HepG2 (cell line): Measurements from ENCODE around the gene GPR183. TPM values are rescaled to one million over a fixed set of nuclear protein-coding genes. Genes with fewer than 3 reads are reported as not detected.

Source experiments
- ATAC-seq: fragments of 200-7000 bp; cut with Tn5 transposase; 3 replicates; pipeline ENCODE4 v1.9.1; 2020; ENCODE audit warnings: mild to moderate bottlenecking, moderate library complexity
- BruUV-seq: library from RNA; stranded (reverse); fragments of 400-500 nt; replicated peaks from 2 replicates; lab custom pipeline; 2021; lab: Mats Ljungman, UMichigan
- CTCF ChIA-PET: fragments of 300-600 bp; formaldehyde crosslinking; extraction: SDS; loops from one replicate; lab custom pipeline; 2021; ENCODE audit warnings: low total read pairs, inconsistent platforms, low intra/inter-chr PET ratio; lab: Yijun Ruan, JAX
- POLR2A ChIA-PET: fragments of 350-600 bp; sonication (Branson Sonifier 250); formaldehyde crosslinking; loops from one replicate; lab custom pipeline; 2020; ENCODE audit warnings: antibody characterized with exemption, inconsistent platforms; lab: Yijun Ruan, JAX
- DNase-seq: peaks from one replicate; pipeline ENCODE4 v3.0.0-alpha.2; 2015; ENCODE audit warnings: low spot score
- FAIRE-seq: peaks from 3 replicates; lab custom pipeline; 2011; peaks lifted over from hg19 to GRCh38; lab: Jason Lieb, UNC
- H2AFZ ChIP-seq: one replicate; pipeline ENCODE4 v1.6.1; 2011; ENCODE audit warnings: low read length, inconsistent platforms
- H3K27ac ChIP-seq: fragments of 300-600 bp; 3 replicates; pipeline ENCODE4 v1.8.0; 2011; ENCODE audit warnings: mixed run types, mild to moderate bottlenecking, mixed read lengths, low read length, inconsistent platforms; ENCODE audit not compliant: insufficient read depth; ENCODE audit errors: extremely low read length
- H3K27me3 ChIP-seq, 2 experiments: fragments of 200-600 bp in 1 of 2; 2 replicates in 1 of 2; 3 replicates in 1 of 2; pipeline versions ENCODE4 v1.6.0 to v1.8.0; 2011; ENCODE audit warnings: low read length in 2 of 2, mild to moderate bottlenecking in 2 of 2, moderate library complexity in 2 of 2, inconsistent platforms in 1 of 2; ENCODE audit not compliant: insufficient read depth in 2 of 2, control insufficient read depth in 1 of 2
- H3K36me3 ChIP-seq, 2 experiments: fragments of 200-600 bp in 1 of 2; replicated peaks in 1 of 2; 2 replicates in 1 of 2; 3 replicates in 1 of 2; pipeline versions ENCODE4 v1.5.1 to v1.8.0; 2011; ENCODE audit warnings: low read length in 2 of 2, inconsistent platforms in 1 of 2; ENCODE audit not compliant: insufficient read depth in 2 of 2, control insufficient read depth in 1 of 2
- H3K4me1 ChIP-seq: 2 replicates; pipeline ENCODE4 v1.5.1; 2012; ENCODE audit warnings: low read length, inconsistent platforms; ENCODE audit not compliant: insufficient read depth
- H3K4me2 ChIP-seq: 2 replicates; pipeline ENCODE4 v1.6.0; 2011; ENCODE audit warnings: low read depth, low read length, inconsistent platforms
- H3K4me3 ChIP-seq, 3 experiments: fragments of 200-600 bp in 1 of 3; sonication (generic), shearing (Covaris generic) in 1 of 3; replicated peaks in 1 of 3; 2 replicates each; pipeline ENCODE4 v1.5.1; 2011 to 2016; ENCODE audit warnings: low read length in 3 of 3, inconsistent platforms in 2 of 3, low read depth in 2 of 3, mild to moderate bottlenecking in 2 of 3, control low read depth in 1 of 3, mixed read lengths in 1 of 3; ENCODE audit not compliant: insufficient read depth in 1 of 3
- H3K79me2 ChIP-seq: one replicate; pipeline ENCODE4 v1.6.1; 2011; ENCODE audit warnings: low read length, inconsistent platforms; ENCODE audit not compliant: insufficient read depth
- H3K9ac ChIP-seq: 2 replicates; pipeline ENCODE4 v1.6.0; 2011; ENCODE audit warnings: mild to moderate bottlenecking, low read depth, low read length, inconsistent platforms; ENCODE audit not compliant: insufficient read depth
- H3K9me3 ChIP-seq: 2 replicates; pipeline ENCODE4 v1.5.1; 2012; ENCODE audit warnings: mild to moderate bottlenecking, low read length
- H4K20me1 ChIP-seq: 2 replicates; pipeline ENCODE4 v1.6.0; 2011; ENCODE audit warnings: inconsistent platforms, mild to moderate bottlenecking, low read length, moderate library complexity; ENCODE audit not compliant: insufficient read depth
- ARHGAP35 ChIP-seq: sonication (generic); formaldehyde crosslinking; IDR thresholded peaks from 2 replicates; pipeline ENCODE4 v1.9.0; 2022; ENCODE audit warnings: mild to moderate bottlenecking, inconsistent platforms, moderate library complexity, missing genetic modification reagents, borderline replicate concordance
- CBFB ChIP-seq: sonication (generic); formaldehyde crosslinking; IDR thresholded peaks from 2 replicates; pipeline ENCODE4 v1.4.0; 2020; ENCODE audit warnings: missing genetic modification reagents
- FOXK2 ChIP-seq: fragments of 450-650 bp; IDR thresholded peaks from 2 replicates; pipeline ENCODE4 v1.6.1; 2016
- HOXD1 ChIP-seq: sonication (generic); formaldehyde crosslinking; IDR thresholded peaks from 2 replicates; pipeline ENCODE4 v1.5.0; 2020; ENCODE audit warnings: missing genetic modification reagents
- ISL2 ChIP-seq: sonication (generic); formaldehyde crosslinking; IDR thresholded peaks from 2 replicates; pipeline ENCODE4 v1.5.0; 2020; ENCODE audit warnings: missing genetic modification reagents
- KLF9 ChIP-seq: IDR thresholded peaks from 2 replicates; pipeline ENCODE4 v1.6.1; 2016; ENCODE audit warnings: low read depth
- MAZ ChIP-seq, 2 experiments: sonication (generic) in 1 of 2; formaldehyde crosslinking in 1 of 2; IDR thresholded peaks; 2 replicates each; pipeline versions ENCODE4 v1.5.0 to v1.6.1; 2012 to 2020; ENCODE audit warnings: low read depth in 2 of 2, mild to moderate bottlenecking in 2 of 2, borderline replicate concordance in 1 of 2, improper control_type of control experiment in 1 of 2, low read length in 1 of 2, missing genetic modification reagents in 1 of 2, moderate library complexity in 1 of 2
- MED13 ChIP-seq: sonication (generic); formaldehyde crosslinking; IDR thresholded peaks from 2 replicates; pipeline ENCODE4 v1.5.0; 2020; ENCODE audit warnings: missing genetic modification reagents
- MIER3 ChIP-seq: IDR thresholded peaks from 2 replicates; pipeline ENCODE4 v1.6.1; 2016; ENCODE audit warnings: missing compliant biosample characterization, borderline replicate concordance
- NCOA5 ChIP-seq: sonication (generic); formaldehyde crosslinking; IDR thresholded peaks from 2 replicates; pipeline ENCODE4 v1.4.0; 2020; ENCODE audit warnings: missing genetic modification reagents
- NFIB ChIP-seq: sonication (generic); formaldehyde crosslinking; IDR thresholded peaks from 2 replicates; pipeline ENCODE4 v1.9.0; 2021; ENCODE audit warnings: missing genetic modification reagents, mild to moderate bottlenecking, borderline replicate concordance
- SCMH1 ChIP-seq: sonication (generic); formaldehyde crosslinking; IDR thresholded peaks from 2 replicates; pipeline ENCODE4 v1.9.0; 2021; ENCODE audit warnings: missing genetic modification reagents, mild to moderate bottlenecking, borderline replicate concordance
- SPEN ChIP-seq: sonication (generic); formaldehyde crosslinking; IDR thresholded peaks from 2 replicates; pipeline ENCODE4 v1.5.1; 2020; ENCODE audit warnings: low read depth, mild to moderate bottlenecking, missing genetic modification reagents
- TRIM24 ChIP-seq: sonication (generic); formaldehyde crosslinking; IDR thresholded peaks from 2 replicates; pipeline ENCODE4 v1.8.0; 2022; ENCODE audit warnings: mild to moderate bottlenecking, missing genetic modification reagents
- ZFP90 ChIP-seq: sonication (generic); formaldehyde crosslinking; IDR thresholded peaks from 2 replicates; pipeline ENCODE4 v1.8.0; 2022; ENCODE audit warnings: missing genetic modification reagents, mild to moderate bottlenecking, inconsistent platforms, borderline replicate concordance
- ZFY ChIP-seq: sonication (generic); formaldehyde crosslinking; IDR thresholded peaks from 2 replicates; pipeline ENCODE4 v1.4.0; 2020; ENCODE audit warnings: missing genetic modification reagents
- ZNF12 ChIP-seq: sonication (generic); formaldehyde crosslinking; IDR thresholded peaks from 2 replicates; pipeline ENCODE4 v1.5.0; 2020; ENCODE audit warnings: missing genetic modification reagents
- WGBS: methylation state at CpG from one replicate; pipeline ENCODE4 v1.1.6; 2017; ENCODE audit warnings: low lambda C conversion rate; 5-methylcytosine and 5-hydroxymethylcytosine counted together
- in situ Hi-C: cut with HindIII; loops from 2 replicates; pipeline ENCODE4 v1.10.0; 2017; ENCODE audit warnings: low pct_unique_long_range_greater_than_20kb; ENCODE audit not compliant: extremely low pct_ligation_motif_present
- intact Hi-C: fragments of 100-400 bp; cut with micrococcal nuclease; formaldehyde crosslinking; loops from one replicate; pipeline ENCODE4 v1.10.0; 2022; ENCODE audit not compliant: unreplicated experiment
- polyA plus RNA-seq, 8 experiments: library from polyadenylated mRNA; depleted of rRNA in 3 of 8; stranded (reverse) in 7 of 8; unstranded in 1 of 8; fragments of >200 nt; fragmentation: Illumina TruSeq in 4 of 8; extraction: Trizol in 4 of 8; gene quantifications; 2 replicates each; pipeline versions ENCODE4 v1.2.1 to v1.2.3, GENCODE V29; 2011 to 2016; ENCODE audit warnings: low read depth in 4 of 8, missing spikeins in 1 of 8, mixed read lengths in 1 of 8; ENCODE audit not compliant: insufficient read depth in 1 of 8
- total RNA-seq, 5 experiments: library from RNA; depleted of rRNA; stranded (reverse); fragments of >200 nt; fragmentation: Illumina TruSeq; extraction: Trizol; gene quantifications; 2 replicates each; pipeline ENCODE4 v1.2.3, GENCODE V29; 2016; ENCODE audit warnings: low read depth in 1 of 5
- TF ChIP-seq, protein P1 (sequence below): sonication (generic); formaldehyde crosslinking; IDR thresholded peaks from 2 replicates; pipeline ENCODE4 v1.5.0; 2020; ENCODE audit warnings: missing genetic modification reagents
- TF ChIP-seq, protein P2 (sequence below): sonication (generic); formaldehyde crosslinking; IDR thresholded peaks from 2 replicates; pipeline ENCODE4 v1.4.0; 2020; ENCODE audit warnings: mild to moderate bottlenecking, missing genetic modification reagents
- TF ChIP-seq, protein P3 (sequence below): sonication (generic); formaldehyde crosslinking; IDR thresholded peaks from 2 replicates; pipeline ENCODE4 v1.5.1; 2020; ENCODE audit warnings: missing genetic modification reagents, mild to moderate bottlenecking, borderline replicate concordance

The GPR183 gene
- total and polyA plus RNA-seq, 2 of the 13 experiments (the other 11 are each of a cell fraction or from before 2014, with no cell fraction given) = not detected

DNA sequence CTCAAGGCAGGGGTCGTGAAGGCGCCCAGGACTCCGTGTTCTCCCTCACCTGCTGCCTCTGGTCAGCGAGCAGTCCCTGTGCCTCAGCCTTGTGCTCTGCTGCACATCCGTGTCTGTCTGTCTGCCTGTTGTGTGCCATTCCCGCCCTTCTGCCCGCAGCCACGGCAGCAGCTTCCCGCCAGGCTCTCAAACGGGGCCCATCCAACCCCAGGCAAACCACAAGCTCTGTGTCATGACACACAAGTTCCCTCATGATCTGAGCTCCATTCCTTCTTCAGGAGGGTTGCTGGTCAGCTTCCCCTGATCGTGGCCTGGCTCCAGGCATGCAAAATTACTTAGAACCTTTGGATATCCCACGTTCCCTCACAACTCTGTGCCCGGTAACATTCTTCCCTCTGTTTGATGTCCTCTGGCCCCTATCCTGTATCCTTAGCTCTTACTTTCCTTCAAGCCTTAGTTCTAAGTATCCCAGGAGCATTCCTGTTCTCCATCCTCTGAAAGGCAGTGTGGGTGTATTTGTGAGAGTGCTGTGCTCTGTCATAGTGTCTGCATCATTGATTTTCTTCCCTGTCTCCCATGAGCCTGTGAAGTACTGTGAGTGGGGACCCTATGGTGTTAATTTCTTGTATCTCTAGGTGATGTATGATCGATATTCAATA lies 3.2 kb downstream of the GPR183 start (continued):
- TF ChIP-seq HOXD1 (no peak), MED13 (CRISPR knock-in tag) (no peak), ZFP90 (no peak), SCMH1 (no peak), NCOA5 (no peak)
- TF ChIP-seq, protein P1, sequence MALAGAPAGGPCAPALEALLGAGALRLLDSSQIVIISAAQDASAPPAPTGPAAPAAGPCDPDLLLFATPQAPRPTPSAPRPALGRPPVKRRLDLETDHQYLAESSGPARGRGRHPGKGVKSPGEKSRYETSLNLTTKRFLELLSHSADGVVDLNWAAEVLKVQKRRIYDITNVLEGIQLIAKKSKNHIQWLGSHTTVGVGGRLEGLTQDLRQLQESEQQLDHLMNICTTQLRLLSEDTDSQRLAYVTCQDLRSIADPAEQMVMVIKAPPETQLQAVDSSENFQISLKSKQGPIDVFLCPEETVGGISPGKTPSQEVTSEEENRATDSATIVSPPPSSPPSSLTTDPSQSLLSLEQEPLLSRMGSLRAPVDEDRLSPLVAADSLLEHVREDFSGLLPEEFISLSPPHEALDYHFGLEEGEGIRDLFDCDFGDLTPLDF (CRISPR knock-in tag) = no peak

DNA sequence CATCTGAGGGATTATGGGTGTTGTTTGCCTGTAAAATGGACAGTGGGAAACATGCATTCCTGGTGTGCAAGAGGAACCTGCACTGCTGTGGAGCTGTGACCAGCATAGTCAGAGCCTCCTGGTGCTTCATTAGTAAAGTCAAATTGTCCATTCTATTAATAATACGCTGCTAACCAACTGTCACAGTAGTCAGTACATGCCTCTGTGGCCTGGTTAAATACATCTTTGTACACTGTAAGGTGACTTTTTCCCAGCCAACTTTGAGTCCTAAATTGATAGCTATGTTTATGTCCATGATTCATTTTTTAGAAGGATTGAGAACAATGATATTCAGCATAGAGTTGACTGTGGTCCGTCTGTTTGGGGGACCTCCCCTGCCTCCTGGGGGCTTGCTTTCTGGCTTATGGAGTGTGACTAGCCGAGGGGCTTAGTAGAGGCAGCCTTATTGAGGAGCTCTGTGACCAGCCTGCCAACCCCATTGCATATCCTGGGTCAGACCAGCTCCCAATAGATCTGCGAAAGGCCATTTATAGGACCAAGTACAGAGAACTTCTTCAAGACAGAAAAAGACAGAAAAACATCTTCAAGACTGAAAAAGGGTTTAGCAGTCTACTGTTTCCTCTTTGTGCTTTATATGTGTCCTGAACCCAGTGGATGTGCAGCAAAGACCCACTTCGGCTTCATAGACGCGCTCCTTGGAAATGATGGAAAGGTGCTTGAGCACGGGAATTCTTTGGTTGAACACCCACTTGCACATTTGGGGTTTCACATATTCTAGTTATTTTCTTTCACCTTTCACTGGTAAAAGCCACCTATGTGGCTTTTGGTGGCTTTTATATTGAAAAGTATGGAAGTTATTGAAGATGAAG lies 4.3 kb downstream of the GPR183 start:
- Histone ChIP-seq H3K27me3 (no peaks in the 10 kb centered on the region), H3K4me3 (no peak overlapping the region), H2AFZ (no peak overlapping the region), H3K79me2 (no peaks in the 10 kb centered on the region), H3K36me3 (peaks cover 2 to 9% of the 10 kb centered on the region in 2 experiments; a peak in 4 of 5 replicates), H4K20me1 (no peaks in the 10 kb centered on the region), H3K27ac (no peak overlapping the region), H3K9ac (no peak overlapping the region), H3K4me1 (no peaks in the 10 kb centered on the region), H3K4me2 (no peak overlapping the region), H3K9me3 (no peaks in the 10 kb centered on the region)
- ChIA-PET POLR2A (no interaction called here), CTCF (no interaction called here)
- intact Hi-C loops = no loop called here
- FAIRE-seq (no peak), ATAC-seq (no peak), DNase-seq (no peak)
- 98% methylated on average over 8 of the region's 8 CpGs for WGBS
- in situ Hi-C loops = no loop called here
- no TSS peak for BruUV-seq
- no peak for TF ChIP-seq FOXK2
- no peak for TF ChIP-seq MIER3 (CRISPR knock-in tag)
- TF ChIP-seq CBFB = no peak
- no peak for TF ChIP-seq ZFY (CRISPR knock-in tag)
- no peak for TF ChIP-seq KLF9 (CRISPR knock-in tag)
- no peak for TF ChIP-seq ZNF12 (CRISPR knock-in tag)
- TF ChIP-seq ISL2 (CRISPR knock-in tag) = no peak
- TF ChIP-seq NFIB = no peak
- TF ChIP-seq SPEN (CRISPR knock-in tag) = no peak
- TF ChIP-seq, protein P2, sequence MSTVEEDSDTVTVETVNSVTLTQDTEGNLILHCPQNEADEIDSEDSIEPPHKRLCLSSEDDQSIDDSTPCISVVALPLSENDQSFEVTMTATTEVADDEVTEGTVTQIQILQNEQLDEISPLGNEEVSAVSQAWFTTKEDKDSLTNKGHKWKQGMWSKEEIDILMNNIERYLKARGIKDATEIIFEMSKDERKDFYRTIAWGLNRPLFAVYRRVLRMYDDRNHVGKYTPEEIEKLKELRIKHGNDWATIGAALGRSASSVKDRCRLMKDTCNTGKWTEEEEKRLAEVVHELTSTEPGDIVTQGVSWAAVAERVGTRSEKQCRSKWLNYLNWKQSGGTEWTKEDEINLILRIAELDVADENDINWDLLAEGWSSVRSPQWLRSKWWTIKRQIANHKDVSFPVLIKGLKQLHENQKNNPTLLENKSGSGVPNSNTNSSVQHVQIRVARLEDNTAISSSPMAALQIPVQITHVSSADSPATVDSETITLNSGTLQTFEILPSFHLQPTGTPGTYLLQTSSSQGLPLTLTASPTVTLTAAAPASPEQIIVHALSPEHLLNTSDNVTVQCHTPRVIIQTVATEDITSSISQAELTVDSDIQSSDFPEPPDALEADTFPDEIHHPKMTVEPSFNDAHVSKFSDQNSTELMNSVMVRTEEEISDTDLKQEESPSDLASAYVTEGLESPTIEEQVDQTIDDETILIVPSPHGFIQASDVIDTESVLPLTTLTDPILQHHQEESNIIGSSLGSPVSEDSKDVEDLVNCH = no peak
- no peak for TF ChIP-seq TRIM24 (CRISPR knock-in tag)
- TF ChIP-seq ARHGAP35 = no peak
- TF ChIP-seq MAZ (IDR thresholded peaks at IDR 0.05; ENCODE audit: borderline replicate concordance, low read depth, low read length) = no peak
- TF ChIP-seq MAZ (CRISPR knock-in tag; IDR thresholded peaks at IDR 0.05; ENCODE audit: low read depth) = no peak
- TF ChIP-seq, protein P3, sequence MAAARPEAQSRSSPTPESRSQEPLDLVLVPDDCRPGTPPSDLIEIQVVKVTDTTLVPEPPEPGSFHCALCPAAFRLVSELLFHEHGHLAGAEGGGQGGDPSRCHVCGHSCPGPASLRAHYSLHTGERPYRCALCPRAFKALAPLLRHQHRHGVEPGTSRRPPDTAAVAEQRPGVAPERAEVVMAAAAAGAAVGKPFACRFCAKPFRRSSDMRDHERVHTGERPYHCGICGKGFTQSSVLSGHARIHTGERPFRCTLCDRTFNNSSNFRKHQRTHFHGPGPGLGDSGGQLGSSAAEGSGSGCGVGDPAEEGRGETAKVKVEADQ (CRISPR knock-in tag) = no peak
